Heart left ventricle (tissue), 16 donors: Measurements from ENCODE around the gene CHN1. TPM values are rescaled to one million over a fixed set of nuclear protein-coding genes. Genes with fewer than 3 reads are reported as not detected.

ENCODE experiments used
- ATAC-seq, 4 donors: fragments of 200-7000 bp; cut with Tn5 transposase; one replicate each; pipeline ENCODE4 v1.9.1; 2020 to 2022; ENCODE audit warnings: moderate library complexity in 4 of 4, mild to moderate bottlenecking in 3 of 4, moderate number of reproducible peaks in 1 of 4
- DNase-seq, 5 donors: peaks; one replicate each; pipeline ENCODE4 v3.0.0-alpha.2; 2020
- H3K27ac ChIP-seq, 12 donors: fragments of 200-600 bp; sonication (generic) in 4 of 12; one replicate each; pipeline versions ENCODE4 v1.5.0 to v1.8.0; 2016 to 2022; ENCODE audit warnings: mild to moderate bottlenecking in 2 of 12
- H3K27me3 ChIP-seq, 9 donors: fragments of 200-600 bp; sonication (generic) in 2 of 9; one replicate each; pipeline versions ENCODE4 v1.5.1 to v1.8.0; 2016 to 2022; ENCODE audit warnings: mild to moderate bottlenecking in 3 of 9
- H3K36me3 ChIP-seq, 9 donors: fragments of 200-600 bp; sonication (generic) in 2 of 9; one replicate each; pipeline versions ENCODE4 v1.5.0 to v1.8.0; 2018 to 2022; ENCODE audit warnings: mild to moderate bottlenecking in 2 of 9
- H3K4me1 ChIP-seq, 12 donors: fragments of 200-600 bp; sonication (generic) in 4 of 12; one replicate each; pipeline versions ENCODE4 v1.5.0 to v1.8.0; 2016 to 2022; ENCODE audit warnings: mild to moderate bottlenecking in 3 of 12
- H3K4me3 ChIP-seq, 12 donors: fragments of 200-600 bp; sonication (generic) in 4 of 12; one replicate each; pipeline versions ENCODE4 v1.5.0 to v1.8.0; 2017 to 2022; ENCODE audit warnings: mild to moderate bottlenecking in 9 of 12, moderate library complexity in 4 of 12
- H3K9me3 ChIP-seq, 12 donors: fragments of 200-600 bp; sonication (generic) in 4 of 12; one replicate each; pipeline versions ENCODE4 v1.5.0 to v1.8.0; 2016 to 2022; ENCODE audit warnings: mild to moderate bottlenecking in 1 of 12
- POLR2A ChIP-seq, 2 donors: fragments of 450-650 bp; IDR thresholded peaks; one replicate each; pipeline ENCODE4 v1.6.1; 2017; ENCODE audit warnings: antibody characterized with exemption in 2 of 2, mild to moderate bottlenecking in 2 of 2, moderate library complexity in 2 of 2
- WGBS, 4 donors: extraction: QIAGEN DNeasy Blood & Tissue Kit in 2 of 4; methylation state at CpG; one replicate each; pipeline versions ENCODE4 v1.1.5 to v1.1.7; 2013 to 2018; 5-methylcytosine and 5-hydroxymethylcytosine counted together
- intact Hi-C, 10 donors: fragments of 100-400 bp; cut with DNase I; formaldehyde crosslinking; loops; one replicate each; pipeline versions ENCODE4 v1.11.1 to v1.14.2; 2022
- polyA plus RNA-seq, 2 donors: library from polyadenylated mRNA; stranded (reverse); fragments of 200-250 nt; gene quantifications; one replicate each; pipeline ENCODE4 v1.2.3, GENCODE V29; 2013
- total RNA-seq, 9 donors: library from RNA; depleted of rRNA in 2 of 9; stranded (reverse); fragments of >200 nt in 2 of 9; fragmentation: NEBNext Ultra II Directional in 3 of 9; extraction: Animal tissue kit (Norgen Biotek cat#: 25700) in 3 of 9; gene quantifications; one replicate each; pipeline versions ENCODE4 v1.1.0 to v1.2.4, GENCODE V29; 2016 to 2023
- TF ChIP-seq, protein P1 (sequence below), 12 donors: fragments of 200-600 bp; sonication (generic) in 4 of 12; IDR thresholded peaks; one replicate each; pipeline versions ENCODE4 v1.5.0 to v1.8.0; 2018 to 2022; ENCODE audit warnings: antibody characterized with exemption in 12 of 12, mild to moderate bottlenecking in 5 of 12
- donor health status: ischemic (EF 13 %, LVEDD 7.1; RV severe dilation, severe dysfunction).
- donor health status: healthy with polysubstance abuse.
- donor health status: DM: no; HTN: yes; CAD: no.
- donor health status: DM: no; HTN: no; CAD: no.
- donor health status: ischemic (EF 25% LVEDD 6.9; RV normal size, moderate dysfunction).
- donor health status: ischemic (EF 25% LVEDD 5.7; RV mildly dilated, moderate dysfunction).
- donor health status: healthy.
- donor health status: DM: yes; HTN: yes; CAD: no.
- donor health status: ischemic (EF 35%, LVEDD 5.7; RV mildly dilated, moderate dysfunction).
- donor health status: nonischemic (EF 11% LVEDD 7.7; RV severe dilation, severe dysfunction).
- donor health status: DM: yes; HTN: yes; CAD: no.
- donor health status: PGD.
- donor health status: ischemic (EF 29% LVEDD 5.4; RV normal size, mild dysfunction).
- donor health status: nonischemic (EF 23%, LVEDD 6.1; RV moderate dilation, normal function).

Gene CHN1
- total and polyA plus RNA-seq, 11 donors = 6.9 to 24.3 (median 19.2) TPM

DNA sequence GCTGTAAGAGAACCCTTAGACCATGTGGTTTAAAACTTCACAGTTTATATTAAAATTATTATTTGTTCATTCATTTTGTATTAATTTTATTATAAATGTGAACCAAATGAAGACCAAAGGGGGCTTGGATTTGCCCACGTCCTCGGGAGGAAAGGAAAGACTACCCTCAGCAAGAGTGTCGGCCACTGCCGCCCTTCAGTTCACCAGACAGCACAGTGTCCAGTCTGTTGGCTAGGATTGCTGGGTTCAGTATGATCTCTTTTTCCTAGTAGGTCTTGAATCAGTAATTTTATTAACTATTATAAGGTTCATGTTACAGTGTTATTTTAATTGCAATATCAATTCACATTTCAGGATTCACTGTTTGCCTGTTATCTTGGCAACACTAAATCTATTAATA, 162.7 kb downstream of the CHN1 start:
- no peaks in the 10 kb centered on the region for H3K27me3 ChIP-seq
- H3K4me1 ChIP-seq = peaks cover 0 to 43% (median 24%) of the 10 kb centered on the region in 12 donors
- no peak overlapping the region for H3K27ac ChIP-seq
- ATAC-seq = no peak
- no peak for DNase-seq
- H3K9me3 ChIP-seq = no peaks in the 10 kb centered on the region
- no peak for TF ChIP-seq POLR2A (IDR thresholded peaks at IDR 0.05)
- TF ChIP-seq, protein P1, sequence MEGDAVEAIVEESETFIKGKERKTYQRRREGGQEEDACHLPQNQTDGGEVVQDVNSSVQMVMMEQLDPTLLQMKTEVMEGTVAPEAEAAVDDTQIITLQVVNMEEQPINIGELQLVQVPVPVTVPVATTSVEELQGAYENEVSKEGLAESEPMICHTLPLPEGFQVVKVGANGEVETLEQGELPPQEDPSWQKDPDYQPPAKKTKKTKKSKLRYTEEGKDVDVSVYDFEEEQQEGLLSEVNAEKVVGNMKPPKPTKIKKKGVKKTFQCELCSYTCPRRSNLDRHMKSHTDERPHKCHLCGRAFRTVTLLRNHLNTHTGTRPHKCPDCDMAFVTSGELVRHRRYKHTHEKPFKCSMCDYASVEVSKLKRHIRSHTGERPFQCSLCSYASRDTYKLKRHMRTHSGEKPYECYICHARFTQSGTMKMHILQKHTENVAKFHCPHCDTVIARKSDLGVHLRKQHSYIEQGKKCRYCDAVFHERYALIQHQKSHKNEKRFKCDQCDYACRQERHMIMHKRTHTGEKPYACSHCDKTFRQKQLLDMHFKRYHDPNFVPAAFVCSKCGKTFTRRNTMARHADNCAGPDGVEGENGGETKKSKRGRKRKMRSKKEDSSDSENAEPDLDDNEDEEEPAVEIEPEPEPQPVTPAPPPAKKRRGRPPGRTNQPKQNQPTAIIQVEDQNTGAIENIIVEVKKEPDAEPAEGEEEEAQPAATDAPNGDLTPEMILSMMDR (IDR thresholded peaks at IDR 0.05) = no peak
- intact Hi-C loops = no loop called here
- no peaks in the 10 kb centered on the region for H3K36me3 ChIP-seq
- 96 to 99% (median 96%) methylated on average over 4 of the region's 4 CpGs for WGBS, 4 donors
- H3K4me3 ChIP-seq = no peak overlapping the region

DNA sequence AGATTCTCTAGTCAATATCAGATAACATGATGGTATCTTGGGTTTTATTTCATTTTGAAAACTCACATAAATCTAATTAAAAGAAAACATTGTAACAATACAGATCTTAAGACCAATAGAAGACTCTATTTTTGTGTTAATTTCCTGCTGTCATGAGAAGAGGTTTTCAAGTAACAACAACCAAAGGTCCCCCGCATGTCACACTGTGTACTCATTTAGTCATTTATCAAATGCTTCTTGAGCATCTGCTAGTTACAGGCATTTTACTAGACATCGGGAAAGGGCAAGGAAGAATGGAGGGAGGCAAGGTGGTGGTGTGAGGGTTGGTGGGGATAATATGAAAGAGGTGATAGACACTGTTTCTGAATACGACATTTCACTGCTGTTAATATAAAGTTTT, 163.2 kb downstream of the CHN1 start:
- H3K27ac ChIP-seq = no peak overlapping the region
- intact Hi-C loops = no loop called here
- ATAC-seq = no peak
- no peaks in the 10 kb centered on the region for H3K9me3 ChIP-seq
- peaks cover 0 to 41% (median 26%) of the 10 kb centered on the region in 12 donors for H3K4me1 ChIP-seq
- DNase-seq = no peak
- no peaks in the 10 kb centered on the region for H3K27me3 ChIP-seq
- no peak overlapping the region for H3K4me3 ChIP-seq
- no peaks in the 10 kb centered on the region for H3K36me3 ChIP-seq
- no peak for TF ChIP-seq POLR2A (IDR thresholded peaks at IDR 0.05)
- TF ChIP-seq, protein P1 (IDR thresholded peaks at IDR 0.05) = no peak
- WGBS, 4 donors = 87 to 97% (median 95%) methylated on average over 3 of the region's 3 CpGs

DNA sequence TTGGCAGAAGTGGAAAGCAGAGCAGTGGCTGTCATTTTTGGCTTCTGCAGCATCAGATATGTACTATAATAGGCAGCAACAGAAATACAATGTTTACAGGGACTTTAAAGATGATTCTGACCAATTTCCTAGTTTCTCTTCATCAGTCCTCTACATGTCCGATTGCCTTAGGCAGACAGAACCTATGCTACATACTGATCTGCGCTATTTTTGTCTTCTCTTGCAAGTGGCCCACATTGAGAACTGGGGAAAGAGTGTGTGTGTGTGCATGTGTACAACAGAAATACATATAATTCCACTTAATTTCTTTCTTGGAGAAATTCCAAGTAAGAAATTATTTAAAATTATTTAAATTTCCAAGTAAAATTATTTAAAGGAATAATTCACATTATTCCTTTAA, 163.8 kb downstream of the CHN1 start:
- 65 to 71% (median 67%) methylated on average over 2 of the region's 2 CpGs for WGBS, 4 donors
- Histone ChIP-seq H3K9me3 (no peaks in the 10 kb centered on the region), H3K27me3 (no peaks in the 10 kb centered on the region), H3K36me3 (no peaks in the 10 kb centered on the region), H3K4me1 (peaks cover 0 to 42% (median 29%) of the 10 kb centered on the region in 12 donors), H3K27ac (no peak overlapping the region), H3K4me3 (no peak overlapping the region)
- TF ChIP-seq, protein P1 (IDR thresholded peaks at IDR 0.05) = no peak
- TF ChIP-seq POLR2A (IDR thresholded peaks at IDR 0.05) = no peak
- no peak for DNase-seq
- intact Hi-C loops = no loop called here
- ATAC-seq = peak in 2 of 4 donors; percentile 27 to 46

DNA sequence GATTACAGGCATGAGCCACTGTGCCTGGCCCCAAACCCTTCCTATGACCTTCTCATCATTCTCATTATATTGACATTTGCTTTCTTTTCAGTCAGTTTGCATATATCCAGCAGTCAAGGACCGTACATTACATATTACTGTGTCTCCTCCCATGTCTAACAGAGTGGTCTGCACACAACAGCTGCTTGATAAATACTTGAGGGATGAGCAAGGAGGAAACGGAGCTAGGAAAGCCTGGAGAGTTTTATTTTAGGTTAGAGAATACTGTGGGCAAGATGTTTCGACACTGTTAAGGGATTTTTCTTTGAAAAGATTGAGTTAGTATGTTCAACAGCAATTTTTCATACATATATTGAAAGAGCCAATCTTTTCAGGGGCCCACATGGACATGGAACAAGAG, 164.7 kb downstream of the CHN1 start:
- DNase-seq (no peak), ATAC-seq (no peak)
- no peaks in the 10 kb centered on the region for H3K36me3 ChIP-seq
- peaks cover 0 to 37% (median 25%) of the 10 kb centered on the region in 12 donors for H3K4me1 ChIP-seq
- no peaks in the 10 kb centered on the region for H3K27me3 ChIP-seq
- H3K9me3 ChIP-seq = peaks cover 0 to 4% (median 0%) of the 10 kb centered on the region in 12 donors
- intact Hi-C loops = no loop called here
- TF ChIP-seq, protein P1 (IDR thresholded peaks at IDR 0.05) = no peak
- TF ChIP-seq POLR2A (IDR thresholded peaks at IDR 0.05) = no peak
- 74 to 87% (median 84%) methylated on average over 3 of the region's 3 CpGs for WGBS, 4 donors
- no peak overlapping the region for H3K4me3 ChIP-seq
- H3K27ac ChIP-seq = no peak overlapping the region
